Mammary epithelial cell (primary cell): ENCODE results near the gene CCNI.

Experiments
- CTCF ChIP-seq, 2 donors: IDR thresholded peaks in 1 of 2; conservative IDR thresholded peaks in 1 of 2; 2 replicates each; pipeline ENCODE4 v1.5.1; 2011 to 2012; ENCODE audit warnings: inconsistent platforms in 2 of 2, low read length in 2 of 2, mild to moderate bottlenecking in 2 of 2, control low read depth in 1 of 2, low read depth in 1 of 2; ENCODE audit not compliant: insufficient read depth in 1 of 2; ENCODE audit errors: extremely low read depth in 1 of 2
- EZH2 ChIP-seq: IDR thresholded peaks from 2 replicates; pipeline ENCODE4 v1.6.1; 2012; ENCODE audit warnings: low read length, inconsistent platforms, borderline replicate concordance

DNA sequence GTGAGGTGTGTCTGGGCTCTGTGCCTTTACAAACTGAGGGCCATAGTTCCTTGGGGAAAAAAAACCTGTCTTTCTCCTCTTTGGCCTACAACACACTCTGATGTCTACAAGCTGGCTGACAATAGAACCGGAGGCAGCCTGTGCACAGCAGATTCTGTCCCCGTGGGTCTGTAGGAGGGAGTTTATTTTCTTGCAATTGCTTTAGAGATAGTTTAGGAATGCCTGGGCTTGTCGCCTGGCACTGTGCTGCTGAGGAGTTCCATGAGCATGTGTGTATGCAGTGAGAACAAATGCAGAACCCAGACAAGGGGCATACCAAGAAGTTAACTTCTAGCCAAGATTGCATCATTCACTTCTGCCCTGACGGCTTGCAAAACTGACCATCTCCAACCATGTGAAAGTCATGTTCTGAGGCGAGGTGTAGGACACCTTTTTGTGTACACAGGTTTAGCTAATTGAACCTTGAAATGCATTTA, 54.1 kb downstream of the CCNI start:
- TF ChIP-seq CTCF (conservative IDR thresholded peaks at IDR 0.05 in 1 of 2, IDR thresholded peaks at IDR 0.05 in 1 of 2; ENCODE audit: extremely low read depth in 1 of 2, insufficient read depth in 1 of 2, low read depth in 1 of 2, low read length in 2 of 2): no peak
- TF ChIP-seq EZH2: no peak
